Body of pancreas (tissue), 4 donors: ENCODE measurements around the gene CDHR5.
A peak's percentile ranks its signal among the peaks of the same experiment; 100 is the strongest.

Source experiments
- CTCF ChIP-seq, 7 experiments: fragments of 450-650 bp in 4 of 7; fragments of 200-600 bp in 3 of 7; sonication (generic) in 3 of 7; IDR thresholded peaks; one replicate each; pipeline ENCODE4 v1.5.1; 2016 to 2019; ENCODE audit warnings: antibody characterized with exemption in 7 of 7
- POLR2A ChIP-seq, 3 donors: fragments of 450-650 bp; IDR thresholded peaks; one replicate each; pipeline ENCODE4 v1.6.1; 2016; ENCODE audit warnings: antibody characterized with exemption in 3 of 3, mild to moderate bottlenecking in 2 of 3

DNA sequence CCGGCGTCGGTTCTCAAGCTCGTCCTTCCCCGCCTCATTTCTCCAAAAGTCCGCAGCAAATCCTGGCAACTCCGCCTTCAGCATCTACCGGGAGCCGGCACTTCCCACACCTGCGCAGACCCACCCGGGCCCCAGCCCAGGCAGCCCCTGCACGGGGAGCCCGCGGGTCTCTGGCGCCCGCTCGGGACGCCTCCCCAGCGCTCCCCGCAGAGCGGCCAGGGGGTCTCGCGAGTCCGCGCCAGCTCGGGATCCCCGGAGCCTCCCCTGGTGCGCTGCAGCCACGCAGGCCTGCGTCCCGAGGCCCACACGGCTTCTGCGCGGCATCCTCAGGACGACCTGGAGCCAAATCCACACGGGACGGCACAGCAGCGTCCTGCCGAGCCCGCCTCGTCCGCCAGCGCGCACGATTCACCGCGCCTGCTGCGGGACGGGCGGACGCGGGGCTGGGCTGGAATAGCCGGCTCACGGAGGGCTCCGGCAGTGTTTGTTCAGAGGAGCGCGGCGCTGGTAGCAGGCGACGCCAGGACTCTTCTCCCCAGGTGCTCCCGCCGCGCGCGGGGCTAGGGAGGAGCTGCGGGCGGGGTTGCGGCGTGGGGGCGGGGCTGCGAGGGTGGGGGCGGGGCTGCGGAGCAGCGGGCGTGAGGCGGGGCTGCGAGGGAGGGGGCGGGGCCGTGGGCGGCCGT is 49.3 kb downstream of the CDHR5 start:
- TF ChIP-seq CTCF (IDR thresholded peaks at IDR 0.05) (peak in 2 of 7 experiments; percentile 3 to 14), POLR2A (IDR thresholded peaks at IDR 0.05) (no peak)
